K562 (cell line): ENCODE results near the gene HNRNPF. TPM values are rescaled to one million over a fixed set of nuclear protein-coding genes. Genes with fewer than 3 reads are reported as not detected.

Experiments
- BRF1 ChIP-seq: IDR thresholded peaks from 3 replicates; pipeline ENCODE4 v1.6.1; 2011; ENCODE audit warnings: borderline replicate concordance, mild to moderate bottlenecking; ENCODE audit not compliant: insufficient read length; ENCODE audit errors: extremely low read depth
- CBX1 ChIP-seq: sonication (generic); IDR thresholded peaks from 2 replicates; pipeline ENCODE4 v1.6.1; 2016; ENCODE audit warnings: antibody characterized with exemption, low read depth, mild to moderate bottlenecking
- CREB1 ChIP-seq, 2 experiments: sonication (generic) in 1 of 2; formaldehyde crosslinking in 1 of 2; IDR thresholded peaks; 2 replicates each; pipeline versions ENCODE4 v1.6.1 to v1.8.0; 2012 to 2022; ENCODE audit warnings: inconsistent platforms in 1 of 2, mild to moderate bottlenecking in 1 of 2, missing genetic modification reagents in 1 of 2, moderate library complexity in 1 of 2
- ELF4 ChIP-seq: fragments of 450-650 bp; formaldehyde crosslinking; IDR thresholded peaks from 2 replicates; pipeline ENCODE4 v1.4.0; 2022; ENCODE audit warnings: missing genetic modification characterization
- ETV5 ChIP-seq: sonication (generic); formaldehyde crosslinking; IDR thresholded peaks from 2 replicates; pipeline ENCODE4 v1.4.0; 2020; ENCODE audit warnings: low read depth, mild to moderate bottlenecking, missing genetic modification reagents
- HDAC6 ChIP-seq: IDR thresholded peaks from 2 replicates; pipeline ENCODE4 v1.6.1; 2012; ENCODE audit warnings: low read depth, mild to moderate bottlenecking, control low read depth, inconsistent platforms, low read length, moderate library complexity
- HNRNPK ChIP-seq: fragments of 200-400 bp; formaldehyde crosslinking; IDR thresholded peaks from one replicate; pipeline ENCODE4 v1.6.1; 2018; ENCODE audit warnings: mild to moderate bottlenecking, low read depth, low read length; ENCODE audit not compliant: poor library complexity, severe bottlenecking
- KLF6 ChIP-seq: fragments of 250-450 bp; sonication (Bioruptor Pico); IDR thresholded peaks from 2 replicates; pipeline ENCODE4 v1.4.0; 2020; ENCODE audit warnings: mild to moderate bottlenecking, moderate library complexity, borderline replicate concordance
- NCOR1 ChIP-seq: fragments of 450-650 bp; IDR thresholded peaks from 2 replicates; pipeline ENCODE4 v1.6.1; 2016; ENCODE audit warnings: mild to moderate bottlenecking, moderate library complexity
- NFATC3 ChIP-seq: fragments of 450-650 bp; IDR thresholded peaks from 2 replicates; pipeline ENCODE4 v1.6.1; 2017; ENCODE audit warnings: mild to moderate bottlenecking
- NR2F6 ChIP-seq: fragments of 450-650 bp; formaldehyde crosslinking; IDR thresholded peaks from 2 replicates; pipeline ENCODE4 v1.4.0; 2020; ENCODE audit warnings: mild to moderate bottlenecking
- POLR2A ChIP-seq: fragments of 450-650 bp; conservative IDR thresholded peaks from 2 replicates; pipeline ENCODE4 v1.6.1; 2016
- POLR2AphosphoS2 ChIP-seq: IDR thresholded peaks from 2 replicates; pipeline ENCODE4 v1.6.1; 2012; ENCODE audit warnings: low read length, improper control_type of control experiment
- POLR2B ChIP-seq: fragments of 450-650 bp; IDR thresholded peaks from 2 replicates; pipeline ENCODE4 v1.6.1; 2018; ENCODE audit warnings: low read depth; ENCODE audit not compliant: partially characterized antibody
- RBM39 ChIP-seq: fragments of 200-400 bp; formaldehyde crosslinking; optimal IDR thresholded peaks from 2 replicates; pipeline ENCODE3; 2018; ENCODE audit warnings: low read depth, low read length
- U2AF1 ChIP-seq: fragments of 200-400 bp; formaldehyde crosslinking; optimal IDR thresholded peaks from 2 replicates; pipeline ENCODE3; 2017; ENCODE audit warnings: mild to moderate bottlenecking, low read depth, low read length, moderate library complexity
- ZBTB8A ChIP-seq: fragments of 450-650 bp; IDR thresholded peaks from 2 replicates; pipeline ENCODE4 v1.6.1; 2018; ENCODE audit warnings: mild to moderate bottlenecking, moderate library complexity; ENCODE audit not compliant: partially characterized antibody
- ZFPM2 ChIP-seq: fragments of 250-450 bp; sonication (Bioruptor Pico); IDR thresholded peaks from 2 replicates; pipeline ENCODE4 v1.5.1; 2022; ENCODE audit warnings: mild to moderate bottlenecking
- ZNF41 ChIP-seq: fragments of 250-450 bp; sonication (Bioruptor Pico); conservative IDR thresholded peaks from 2 replicates; pipeline ENCODE4 v1.4.0; 2020; ENCODE audit warnings: mild to moderate bottlenecking
- ZNF436 ChIP-seq: fragments of 250-450, 450-650 bp; sonication (Bioruptor Pico); formaldehyde crosslinking; IDR thresholded peaks from 2 replicates; pipeline ENCODE4 v1.7.0; 2020; ENCODE audit warnings: mild to moderate bottlenecking
- ZNF780A ChIP-seq: fragments of 250-450 bp; sonication (Bioruptor Pico); IDR thresholded peaks from 2 replicates; pipeline ENCODE4 v1.5.0; 2021; ENCODE audit warnings: mild to moderate bottlenecking
- polyA plus RNA-seq, 8 experiments: library from polyadenylated mRNA; depleted of rRNA in 4 of 8; stranded (reverse) in 5 of 8; unstranded in 3 of 8; fragments of >200 nt; fragmentation: Nextera tagmentation in 2 of 8; fragmentation: Illumina TruSeq in 1 of 8; extraction: Ambion mirVana in 2 of 8; extraction: Trizol in 1 of 8; gene quantifications; 2 replicates each; pipeline versions ENCODE4 v1.2.1 to v1.2.3, GENCODE V29; 2011 to 2014; ENCODE audit warnings: inconsistent platforms in 1 of 8, missing spikeins in 1 of 8
- total RNA-seq, 7 experiments: library from RNA; depleted of rRNA in 6 of 7; stranded (reverse); fragments of >200 nt in 6 of 7; fragmentation: Illumina TruSeq in 2 of 7; extraction: Trizol in 2 of 7; gene quantifications; 2 replicates each; pipeline versions ENCODE4 v1.2.1 to v1.2.3, GENCODE V29; 2011 to 2021; ENCODE audit warnings: low replicate concordance in 1 of 7
- TF ChIP-seq, protein P1 (sequence below): fragments of 250-450 bp; sonication (Bioruptor Pico); IDR thresholded peaks from 2 replicates; pipeline ENCODE4 v1.5.0; 2021
- TF ChIP-seq, protein P2 (sequence below): fragments of 250-450 bp; sonication (Bioruptor Pico); IDR thresholded peaks from 2 replicates; pipeline ENCODE4 v1.4.0; 2020
- TF ChIP-seq, protein P3 (sequence below), 2 experiments: fragments of 200-800 bp in 1 of 2; sonication (Bioruptor generic) in 1 of 2; sonication (generic) in 1 of 2; formaldehyde crosslinking in 1 of 2; IDR thresholded peaks in 1 of 2; conservative IDR thresholded peaks in 1 of 2; 2 replicates each; pipeline versions ENCODE4 v1.5.0 to v1.6.1; 2016 to 2020; ENCODE audit warnings: missing compliant biosample characterization in 1 of 2, missing genetic modification characterization in 1 of 2, missing genetic modification reagents in 1 of 2
- TF ChIP-seq, protein P4 (sequence below): fragments of 250-450 bp; sonication (Bioruptor Pico); IDR thresholded peaks from 2 replicates; pipeline ENCODE4 v1.6.1; 2021; ENCODE audit warnings: mild to moderate bottlenecking

Gene HNRNPF
- total and polyA plus RNA-seq, 9 of the 15 experiments (the other 6 are each of a cell fraction or from before 2014, with no cell fraction given), result 192 to 489 (median 416) TPM

DNA sequence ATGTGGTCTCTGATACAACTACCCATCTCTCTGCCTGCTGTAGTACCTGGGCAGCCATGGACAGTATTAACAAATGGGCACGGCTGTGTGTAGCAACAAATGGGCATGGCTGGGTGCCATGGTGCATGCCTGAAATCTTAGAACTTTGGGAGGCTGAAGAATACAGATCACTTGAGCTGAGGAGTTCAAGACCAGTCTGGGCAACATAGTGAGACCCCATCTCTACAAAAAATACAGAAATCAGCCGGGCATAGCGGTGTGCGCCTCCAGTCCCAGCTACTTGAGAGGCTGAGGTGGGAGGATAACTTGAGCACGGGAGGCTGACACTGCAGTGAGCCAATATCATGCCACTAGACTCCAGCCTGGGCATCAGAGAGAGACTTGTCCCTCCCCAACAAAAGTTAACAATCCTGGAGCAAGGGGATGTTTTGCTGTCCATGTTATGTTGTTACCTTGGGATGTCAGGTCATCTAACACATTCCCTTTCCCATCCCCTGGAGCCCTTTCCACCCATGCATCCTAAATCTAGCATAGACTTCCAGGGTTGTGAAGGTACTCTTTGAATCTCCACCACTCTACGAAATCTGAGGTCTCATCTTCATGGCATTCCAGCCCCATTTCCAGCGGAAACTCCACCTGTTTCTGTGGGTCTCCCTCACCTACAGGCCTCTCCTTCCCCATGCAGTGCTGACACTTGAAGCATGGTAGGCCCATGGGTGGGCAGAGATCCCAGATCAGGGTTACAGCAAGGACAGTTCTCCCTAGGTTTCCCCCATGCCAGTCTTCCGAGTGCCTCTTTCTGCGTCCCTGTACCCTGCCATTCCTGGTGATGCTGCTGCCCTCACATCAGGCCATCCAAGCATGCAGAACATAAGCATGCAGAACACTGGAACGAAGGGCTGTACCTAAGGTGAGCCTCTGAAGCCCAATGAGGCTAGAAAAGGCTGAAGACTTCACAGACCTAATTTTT, 24.4 kb downstream of the HNRNPF start (continued):
- TF ChIP-seq ZBTB8A, result no peak
- TF ChIP-seq POLR2AphosphoS2, result peak; percentile 98
- peak; percentile 5; the same call in 1 of the 2 replicates for TF ChIP-seq NCOR1
- TF ChIP-seq, protein P1, sequence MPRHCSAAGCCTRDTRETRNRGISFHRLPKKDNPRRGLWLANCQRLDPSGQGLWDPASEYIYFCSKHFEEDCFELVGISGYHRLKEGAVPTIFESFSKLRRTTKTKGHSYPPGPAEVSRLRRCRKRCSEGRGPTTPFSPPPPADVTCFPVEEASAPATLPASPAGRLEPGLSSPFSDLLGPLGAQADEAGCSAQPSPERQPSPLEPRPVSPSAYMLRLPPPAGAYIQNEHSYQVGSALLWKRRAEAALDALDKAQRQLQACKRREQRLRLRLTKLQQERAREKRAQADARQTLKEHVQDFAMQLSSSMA (CRISPR knock-in tag), result 0 out of 2 replicates have a peak, but pooled peaks have one; percentile 4
- TF ChIP-seq, protein P2, sequence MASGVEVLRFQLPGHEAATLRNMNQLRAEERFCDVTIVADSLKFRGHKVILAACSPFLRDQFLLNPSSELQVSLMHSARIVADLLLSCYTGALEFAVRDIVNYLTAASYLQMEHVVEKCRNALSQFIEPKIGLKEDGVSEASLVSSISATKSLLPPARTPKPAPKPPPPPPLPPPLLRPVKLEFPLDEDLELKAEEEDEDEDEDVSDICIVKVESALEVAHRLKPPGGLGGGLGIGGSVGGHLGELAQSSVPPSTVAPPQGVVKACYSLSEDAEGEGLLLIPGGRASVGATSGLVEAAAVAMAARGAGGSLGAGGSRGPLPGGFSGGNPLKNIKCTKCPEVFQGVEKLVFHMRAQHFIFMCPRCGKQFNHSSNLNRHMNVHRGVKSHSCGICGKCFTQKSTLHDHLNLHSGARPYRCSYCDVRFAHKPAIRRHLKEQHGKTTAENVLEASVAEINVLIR (CRISPR knock-in tag), result no peak
- TF ChIP-seq NR2F6 (CRISPR knock-in tag), result peak; percentile 12; the same call in 1 of the 2 replicates
- TF ChIP-seq, protein P3, sequence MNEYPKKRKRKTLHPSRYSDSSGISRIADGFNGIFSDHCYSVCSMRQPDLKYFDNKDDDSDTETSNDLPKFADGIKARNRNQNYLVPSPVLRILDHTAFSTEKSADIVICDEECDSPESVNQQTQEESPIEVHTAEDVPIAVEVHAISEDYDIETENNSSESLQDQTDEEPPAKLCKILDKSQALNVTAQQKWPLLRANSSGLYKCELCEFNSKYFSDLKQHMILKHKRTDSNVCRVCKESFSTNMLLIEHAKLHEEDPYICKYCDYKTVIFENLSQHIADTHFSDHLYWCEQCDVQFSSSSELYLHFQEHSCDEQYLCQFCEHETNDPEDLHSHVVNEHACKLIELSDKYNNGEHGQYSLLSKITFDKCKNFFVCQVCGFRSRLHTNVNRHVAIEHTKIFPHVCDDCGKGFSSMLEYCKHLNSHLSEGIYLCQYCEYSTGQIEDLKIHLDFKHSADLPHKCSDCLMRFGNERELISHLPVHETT (CRISPR knock-in tag; conservative IDR thresholded peaks at IDR 0.05 in 1 of 2, IDR thresholded peaks at IDR 0.05 in 1 of 2), result no peak
- no peak for TF ChIP-seq HNRNPK
- peak; percentile 45; the same call in 1 of the 2 replicates for TF ChIP-seq NFATC3
- TF ChIP-seq ZNF436 (CRISPR knock-in tag), result 0 out of 2 replicates have a peak, but pooled peaks have one; percentile 25
- TF ChIP-seq ZFPM2 (CRISPR knock-in tag), result 0 out of 2 replicates have a peak, but pooled peaks have one; percentile 83
- TF ChIP-seq ELF4 (CRISPR knock-in tag), result peak; percentile 88
- peak; percentile 95 for TF ChIP-seq POLR2A
- TF ChIP-seq BRF1, result no peak
- no peak for TF ChIP-seq ETV5 (CRISPR knock-in tag)
- no peak for TF ChIP-seq ZNF41
- peak; percentile 98 for TF ChIP-seq POLR2B
- TF ChIP-seq CBX1, result no peak; the same call in 1 of the 2 replicates
- TF ChIP-seq, protein P4, sequence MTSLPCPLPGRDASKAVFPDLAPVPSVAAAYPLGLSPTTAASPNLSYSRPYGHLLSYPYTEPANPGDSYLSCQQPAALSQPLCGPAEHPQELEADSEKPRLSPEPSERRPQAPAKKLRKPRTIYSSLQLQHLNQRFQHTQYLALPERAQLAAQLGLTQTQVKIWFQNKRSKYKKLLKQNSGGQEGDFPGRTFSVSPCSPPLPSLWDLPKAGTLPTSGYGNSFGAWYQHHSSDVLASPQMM (CRISPR knock-in tag), result peak; percentile 73; the same call in 1 of the 2 replicates
- 0 out of 2 replicates have a peak, but pooled peaks have one; percentile 19 for TF ChIP-seq KLF6
- peak; percentile 34; the same call in 1 of the 2 replicates for TF ChIP-seq ZNF780A (CRISPR knock-in tag)
- TF ChIP-seq CREB1 (IDR thresholded peaks at IDR 0.05), result peak; percentile 46; the same call in 1 of the 2 replicates
- no peak for TF ChIP-seq CREB1 (CRISPR knock-in tag; IDR thresholded peaks at IDR 0.05)
- TF ChIP-seq HDAC6, result no peak
- TF ChIP-seq RBM39, result peak; percentile 65
- no peak for TF ChIP-seq U2AF1
